GM21786 (cell line): ENCODE data around the gene SDCCAG8.
A peak's percentile ranks its signal among the peaks of the same experiment; 100 is the strongest.

Experiments
- ATAC-seq: cut with Tn5 transposase; IDR thresholded peaks from one replicate; pipeline ENCODE4 v1.9.1; 2021; ENCODE audit not compliant: unreplicated experiment

Gene SDCCAG8

GRCh38 chr1:243415663-243416408 lies 160.0 kb downstream of the SDCCAG8 start:
- no peak for ATAC-seq

DNA sequence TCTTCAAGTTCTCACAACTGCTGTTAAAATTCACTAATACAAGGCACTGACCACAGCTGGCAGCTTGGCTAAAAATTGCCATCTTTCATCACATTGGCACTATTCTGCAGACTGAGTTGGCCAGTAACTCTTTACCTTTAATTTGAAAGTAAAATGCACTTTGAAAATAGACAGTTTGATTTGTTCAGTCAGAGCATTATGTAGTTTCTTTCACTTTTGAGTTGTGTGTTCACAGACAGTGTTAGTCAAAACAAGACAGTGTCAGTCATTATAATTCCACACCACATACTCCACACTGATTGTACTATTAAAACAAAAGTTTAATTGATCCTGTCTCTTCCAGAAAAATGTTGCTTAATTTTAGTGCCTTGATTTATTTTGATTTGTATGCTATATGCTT lies 160.7 kb downstream of the SDCCAG8 start:
- ATAC-seq: no peak

DNA sequence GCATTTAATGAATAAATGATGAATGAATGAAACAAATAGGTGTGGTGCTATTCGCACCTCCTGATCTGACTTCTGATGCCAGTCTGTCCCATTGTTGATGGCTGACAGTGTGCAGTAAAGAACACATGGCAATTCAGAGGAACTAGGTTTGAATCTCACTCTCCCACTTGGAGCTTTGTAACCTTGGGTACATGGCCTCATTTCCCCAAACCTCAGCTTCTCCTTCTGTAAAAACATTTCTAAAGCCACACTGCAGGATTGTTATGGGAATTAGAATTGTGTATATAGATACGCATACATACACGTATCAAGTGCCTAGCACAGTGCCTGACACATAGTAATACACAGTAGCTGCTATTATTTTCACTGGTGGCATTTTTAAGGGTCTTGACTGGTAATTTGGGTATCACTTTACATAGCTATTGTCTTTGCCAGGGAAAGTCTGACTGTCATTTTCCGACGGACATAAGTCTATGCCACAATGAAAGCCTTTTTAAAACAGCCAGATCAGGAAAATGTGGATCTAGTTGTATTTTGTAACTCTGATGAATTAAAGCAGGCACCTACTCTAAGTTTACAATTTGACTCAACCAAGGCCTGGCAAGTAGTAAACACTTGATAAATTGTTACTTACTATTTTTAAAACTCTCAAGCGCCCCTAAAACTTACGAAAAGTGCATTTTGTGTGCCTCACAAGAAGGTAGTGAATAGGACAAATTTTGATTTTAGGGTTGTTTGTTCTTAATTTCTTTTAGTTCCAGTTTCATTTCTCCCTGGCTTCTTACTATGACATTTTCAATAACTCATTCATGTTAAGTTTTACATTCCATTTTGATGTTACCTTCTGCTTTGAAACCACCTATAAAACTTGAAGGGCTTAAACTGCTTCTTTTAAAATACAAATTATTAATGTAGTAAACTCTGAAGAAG lies 164.4 kb downstream of the SDCCAG8 start:
- no peak for ATAC-seq

GRCh38 chr1:243420946-243421685 lies 165.3 kb downstream of the SDCCAG8 start:
- ATAC-seq: no peak

- peak; percentile 89 for ATAC-seq
These were observed 165.9 kb downstream of the SDCCAG8 start for GRCh38 chr1:243421784-243422183.

- ATAC-seq: no peak
These were observed 166.5 kb downstream of the SDCCAG8 start for GRCh38 chr1:243422362-243422761.

GRCh38 chr1:243428084-243428483 lies 172.2 kb downstream of the SDCCAG8 start:
- no peak for ATAC-seq

DNA sequence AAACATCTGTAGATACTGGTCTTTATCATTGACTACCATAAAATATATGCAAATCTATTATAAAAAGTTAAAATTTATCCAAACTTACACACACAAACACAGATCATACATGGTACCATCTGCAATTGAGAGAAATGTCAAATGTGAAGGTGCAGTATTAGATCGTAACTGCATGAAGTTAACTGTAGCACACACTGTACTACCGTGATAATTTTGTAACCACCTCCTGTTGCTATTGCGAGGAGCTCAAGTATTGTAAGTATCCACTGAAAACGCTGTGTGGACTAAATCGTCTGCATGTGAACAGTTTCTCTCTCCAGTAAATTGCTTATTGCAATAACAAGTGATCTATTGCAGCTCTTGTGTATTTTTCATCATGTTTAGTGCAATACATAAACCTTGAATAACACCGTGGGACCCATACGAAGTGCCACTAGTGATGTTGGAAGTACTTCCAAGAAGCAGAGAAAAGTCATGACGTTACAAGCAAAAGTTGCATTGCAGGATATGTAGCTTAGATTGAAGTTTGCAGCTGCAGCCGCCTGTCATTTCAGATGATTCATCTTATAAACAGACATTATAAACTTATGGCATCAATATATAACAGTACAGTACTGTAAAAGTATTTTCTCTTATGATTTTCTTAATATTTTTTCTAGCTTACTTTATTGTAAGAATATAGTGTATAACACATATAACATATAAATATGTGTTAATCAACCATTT lies 172.9 kb downstream of the SDCCAG8 start:
- no peak for ATAC-seq

- ATAC-seq: no peak
These were observed 175.8 kb downstream of the SDCCAG8 start for GRCh38 chr1:243431591-243431990.

GRCh38 chr1:243432136-243432535 lies 176.3 kb downstream of the SDCCAG8 start:
- ATAC-seq: no peak

DNA sequence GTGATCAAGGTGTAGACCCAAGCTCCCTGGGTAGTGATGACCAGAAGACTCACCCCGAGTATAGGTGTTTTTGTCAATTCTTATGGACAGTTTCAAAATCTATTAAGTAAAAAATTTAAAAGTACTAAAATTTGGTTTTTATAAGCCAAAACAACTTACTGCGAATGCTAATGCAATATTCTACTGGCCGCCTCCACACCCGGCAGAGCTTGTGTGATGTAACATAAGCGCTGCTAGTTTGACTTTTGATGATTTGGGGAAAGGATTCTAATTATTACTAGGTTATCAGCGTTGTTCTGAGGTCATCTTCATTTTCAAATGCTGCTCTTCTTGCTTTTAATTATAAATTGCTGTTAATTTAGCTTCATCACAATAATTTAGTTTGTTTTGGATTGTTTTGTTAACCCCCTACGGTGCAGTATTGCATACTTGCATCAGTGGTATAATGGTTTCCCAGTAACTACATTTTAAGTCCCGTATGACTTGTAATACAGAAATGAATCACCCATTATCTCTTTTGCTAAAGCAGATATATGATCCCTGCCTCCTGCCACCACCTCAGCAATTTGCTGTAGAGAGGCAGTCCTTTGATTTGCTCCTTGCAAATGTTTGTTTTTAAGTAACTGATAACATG lies 178.0 kb downstream of the SDCCAG8 start:
- ATAC-seq: no peak

- no peak for ATAC-seq
These were observed 178.8 kb downstream of the SDCCAG8 start for GRCh38 chr1:243434594-243434993.

GRCh38 chr1:243435836-243436235 lies 180.0 kb downstream of the SDCCAG8 start:
- ATAC-seq: no peak

GRCh38 chr1:243438146-243438545 lies 182.3 kb downstream of the SDCCAG8 start:
- no peak for ATAC-seq

DNA sequence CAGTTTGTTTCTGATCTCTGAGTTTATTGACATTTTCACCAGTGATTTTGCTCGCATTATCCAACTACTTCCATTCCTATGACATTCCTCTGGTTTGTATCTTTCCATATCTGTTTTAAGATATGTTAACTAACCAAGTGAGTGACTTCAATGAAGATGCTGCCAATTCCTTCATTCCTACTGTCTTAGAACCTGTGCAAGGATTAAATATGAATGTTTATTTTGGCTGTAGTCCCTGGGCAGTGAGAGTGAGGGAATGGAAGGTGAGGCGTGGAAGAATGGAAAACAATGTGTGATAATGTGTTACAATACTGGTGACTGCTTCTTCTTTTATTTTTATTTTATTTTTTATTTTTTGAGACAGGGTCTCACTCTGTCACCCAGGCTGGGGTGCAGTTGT lies 183.0 kb downstream of the SDCCAG8 start:
- no peak for ATAC-seq

- ATAC-seq: no peak
These were observed 184.6 kb downstream of the SDCCAG8 start for GRCh38 chr1:243440406-243440805.

GRCh38 chr1:243441601-243442000 lies 185.8 kb downstream of the SDCCAG8 start:
- no peak for ATAC-seq

DNA sequence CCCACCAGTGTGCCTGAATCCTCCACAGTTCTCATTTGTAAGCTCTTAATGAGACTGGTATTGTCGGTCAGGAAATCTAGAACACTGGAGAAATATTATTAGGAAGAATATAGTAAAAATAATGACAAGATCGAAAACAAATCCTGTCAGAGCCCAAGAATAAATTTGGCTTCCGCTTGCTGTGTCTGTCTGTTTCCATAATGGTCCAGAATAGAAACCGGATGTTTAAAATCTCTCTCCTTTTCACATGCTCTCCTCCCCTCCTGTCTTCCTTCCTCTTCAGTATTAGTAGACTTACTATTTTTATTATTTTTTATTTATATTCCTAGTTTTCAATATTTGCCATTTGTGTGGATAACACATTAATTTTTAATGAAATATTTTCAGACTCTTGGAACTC lies 187.7 kb downstream of the SDCCAG8 start:
- no peak for ATAC-seq

GRCh38 chr1:243447347-243447746 lies 191.5 kb downstream of the SDCCAG8 start:
- no peak for ATAC-seq

GRCh38 chr1:243447844-243448243 lies 192.0 kb downstream of the SDCCAG8 start:
- no peak for ATAC-seq
